HG02884 (cell line): ENCODE data around the gene TSPAN9.

Experiments
- ATAC-seq: cut with Tn5 transposase; IDR thresholded peaks from one replicate; pipeline ENCODE4 v1.9.1; 2021; ENCODE audit warnings: mild to moderate bottlenecking, moderate library complexity; ENCODE audit not compliant: unreplicated experiment

TSPAN9 gene

DNA sequence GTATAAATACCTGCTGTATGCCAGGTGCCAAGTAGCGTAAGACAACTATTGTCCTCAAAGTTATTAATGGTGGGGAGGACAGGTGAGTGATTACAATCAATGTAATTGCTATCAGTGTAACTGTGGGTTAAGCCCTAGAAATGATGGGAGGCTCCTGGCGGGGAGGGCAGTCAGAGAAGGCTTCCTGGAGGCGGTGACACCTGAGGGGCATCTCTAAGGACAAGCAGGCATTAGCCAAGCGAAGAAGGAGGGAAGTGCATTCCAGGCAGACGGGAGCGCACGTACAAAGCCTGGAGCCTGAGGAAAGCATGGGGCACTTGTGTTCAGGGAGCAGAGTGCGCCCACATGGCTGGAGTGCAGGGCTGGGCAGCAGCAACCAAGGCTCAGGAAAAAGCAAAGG, 230.9 kb downstream of the TSPAN9 start:
- no peak for ATAC-seq

DNA sequence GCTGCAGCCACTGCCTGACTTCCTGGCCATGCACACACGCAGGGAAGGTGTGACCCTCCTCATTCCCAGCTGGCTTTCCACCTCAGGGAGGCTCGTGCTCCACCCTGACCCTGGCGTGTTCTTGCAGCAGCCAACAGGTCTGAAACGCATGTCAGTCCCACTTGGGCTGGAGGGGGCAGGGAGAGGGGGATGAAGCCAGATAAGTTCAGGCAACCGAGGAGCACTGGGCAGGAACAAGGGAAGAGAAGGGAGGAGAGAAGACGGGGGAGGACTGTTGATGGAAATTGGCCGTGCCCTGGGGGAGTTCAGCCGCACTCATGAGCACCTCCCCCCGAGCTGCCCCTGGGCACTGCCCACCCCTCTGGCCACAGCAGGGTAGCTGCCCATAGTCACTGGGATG, 231.4 kb downstream of the TSPAN9 start:
- no peak for ATAC-seq

DNA sequence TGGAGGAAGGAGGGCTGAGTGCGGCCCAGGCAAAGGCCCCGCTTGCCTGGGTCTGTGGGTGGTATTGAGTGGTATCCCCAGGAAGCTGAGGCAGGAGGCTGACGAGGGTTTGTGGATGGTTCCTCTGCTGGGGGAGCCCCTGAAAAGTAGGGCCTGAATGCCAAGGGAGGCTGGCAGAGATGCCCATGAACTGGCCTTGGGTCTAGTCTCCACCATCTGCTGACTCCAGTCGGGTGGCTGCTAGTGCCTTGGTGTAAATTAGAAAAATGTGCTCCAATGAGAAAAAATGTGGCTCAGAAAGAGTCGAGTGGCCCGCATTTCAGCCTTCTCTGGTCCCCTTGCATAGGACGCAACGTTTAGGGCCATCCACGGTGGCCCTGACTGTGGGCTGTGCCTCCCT, 232.6 kb downstream of the TSPAN9 start:
- no peak for ATAC-seq

DNA sequence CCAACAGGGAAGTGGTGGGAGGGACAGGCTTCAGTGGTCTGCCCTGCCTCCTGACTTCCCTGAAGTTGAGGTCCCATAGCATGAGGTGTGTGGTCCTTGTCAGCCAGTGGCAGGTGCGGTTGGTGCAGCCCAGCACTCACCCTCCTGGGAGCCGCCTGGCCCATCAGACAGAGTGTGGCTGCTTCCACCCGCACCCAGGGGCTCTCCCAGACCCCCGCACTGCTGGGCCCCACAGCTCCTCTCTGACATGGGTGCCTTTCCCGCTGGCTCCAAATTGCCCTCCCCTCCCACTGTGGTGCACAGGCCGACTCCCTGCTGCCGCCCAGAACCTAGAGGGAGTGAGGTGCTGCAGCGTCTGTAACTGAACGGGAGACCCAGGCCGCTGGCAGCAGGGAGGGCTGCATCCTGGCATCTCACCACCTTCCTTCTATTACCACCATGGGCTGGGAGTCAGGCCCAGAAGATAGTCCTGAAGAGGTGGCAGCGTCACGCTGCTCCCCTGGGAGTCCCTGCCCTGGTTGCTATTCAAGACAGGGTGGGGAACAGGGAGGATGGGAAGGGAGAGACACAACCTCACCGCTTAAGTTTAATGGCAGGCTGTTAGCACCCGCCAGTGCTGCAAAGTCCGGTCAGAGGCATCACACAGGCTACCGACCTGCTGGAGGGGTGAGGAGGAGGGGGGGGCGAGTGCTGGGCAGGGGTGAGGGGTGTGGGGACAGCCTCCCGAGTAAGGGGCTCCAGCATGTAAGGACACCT, 233.3 kb downstream of the TSPAN9 start:
- no peak for ATAC-seq

DNA sequence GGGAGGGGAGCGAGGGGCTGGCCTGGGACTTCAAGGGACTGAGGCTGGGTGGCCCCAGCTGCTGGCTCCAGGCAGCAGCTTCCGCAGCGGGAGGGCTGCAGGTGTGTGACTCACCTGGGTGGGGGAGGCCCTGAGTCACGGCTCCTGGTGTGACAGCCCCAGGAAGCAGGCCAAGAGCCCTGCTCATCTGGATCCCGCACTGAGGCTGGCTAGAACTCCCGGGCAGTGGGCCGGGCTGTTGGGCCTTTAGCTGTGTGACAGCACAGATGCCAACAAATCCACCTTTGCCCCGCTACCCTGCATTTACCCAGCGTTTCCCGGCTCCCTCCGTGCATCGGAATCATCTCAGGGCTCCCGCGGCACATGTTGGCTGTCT, 233.8 kb downstream of the TSPAN9 start:
- no peak for ATAC-seq

DNA sequence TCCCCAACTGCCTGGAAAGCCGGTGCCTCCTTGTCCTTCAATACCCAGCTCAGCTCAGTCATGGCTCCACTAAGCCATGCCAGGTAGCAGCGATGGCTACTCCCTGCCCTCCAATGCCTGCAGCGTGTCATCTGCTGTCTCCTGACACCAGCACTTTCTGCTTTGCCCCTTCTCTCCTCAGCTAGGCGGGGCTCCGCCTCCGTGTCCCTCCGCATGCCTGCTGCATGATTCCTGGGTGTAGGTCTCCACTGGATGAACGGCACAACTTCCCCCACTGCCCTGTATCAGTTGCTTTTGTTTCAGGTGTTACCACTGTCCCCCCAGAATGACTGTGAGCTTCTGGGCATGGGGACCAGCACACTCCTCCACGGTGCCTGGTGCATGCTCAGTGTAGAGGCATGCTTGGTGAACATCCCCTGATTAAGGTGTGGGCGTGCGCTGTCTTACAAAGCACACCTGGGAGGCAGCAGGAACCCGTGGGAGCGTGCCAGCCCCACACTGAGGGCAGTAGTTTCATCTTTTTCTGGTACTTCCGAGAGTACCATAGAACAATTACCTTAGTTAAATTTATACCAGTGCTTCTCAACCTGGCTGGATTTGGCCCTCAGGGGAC, 234.4 kb downstream of the TSPAN9 start:
- no peak for ATAC-seq

DNA sequence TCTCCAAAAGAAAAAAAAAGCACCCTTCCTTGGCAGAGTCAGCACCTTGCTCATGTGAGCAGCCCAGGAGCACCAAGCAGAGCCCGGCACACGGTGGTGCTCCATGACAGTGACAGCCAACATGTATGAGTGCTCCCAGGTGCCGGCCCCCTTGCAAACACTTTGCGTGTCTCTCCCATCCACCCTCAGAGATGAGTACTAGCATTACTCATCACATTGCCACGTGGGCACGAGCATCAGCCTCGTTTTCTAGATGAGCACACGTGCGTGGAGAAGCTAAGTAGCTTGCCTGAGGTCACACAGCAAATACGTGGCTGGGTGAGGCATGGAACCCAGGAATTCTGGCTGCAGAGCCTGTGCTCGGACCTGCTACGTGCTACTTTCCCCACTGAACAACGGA, 235.9 kb downstream of the TSPAN9 start:
- no peak for ATAC-seq

DNA sequence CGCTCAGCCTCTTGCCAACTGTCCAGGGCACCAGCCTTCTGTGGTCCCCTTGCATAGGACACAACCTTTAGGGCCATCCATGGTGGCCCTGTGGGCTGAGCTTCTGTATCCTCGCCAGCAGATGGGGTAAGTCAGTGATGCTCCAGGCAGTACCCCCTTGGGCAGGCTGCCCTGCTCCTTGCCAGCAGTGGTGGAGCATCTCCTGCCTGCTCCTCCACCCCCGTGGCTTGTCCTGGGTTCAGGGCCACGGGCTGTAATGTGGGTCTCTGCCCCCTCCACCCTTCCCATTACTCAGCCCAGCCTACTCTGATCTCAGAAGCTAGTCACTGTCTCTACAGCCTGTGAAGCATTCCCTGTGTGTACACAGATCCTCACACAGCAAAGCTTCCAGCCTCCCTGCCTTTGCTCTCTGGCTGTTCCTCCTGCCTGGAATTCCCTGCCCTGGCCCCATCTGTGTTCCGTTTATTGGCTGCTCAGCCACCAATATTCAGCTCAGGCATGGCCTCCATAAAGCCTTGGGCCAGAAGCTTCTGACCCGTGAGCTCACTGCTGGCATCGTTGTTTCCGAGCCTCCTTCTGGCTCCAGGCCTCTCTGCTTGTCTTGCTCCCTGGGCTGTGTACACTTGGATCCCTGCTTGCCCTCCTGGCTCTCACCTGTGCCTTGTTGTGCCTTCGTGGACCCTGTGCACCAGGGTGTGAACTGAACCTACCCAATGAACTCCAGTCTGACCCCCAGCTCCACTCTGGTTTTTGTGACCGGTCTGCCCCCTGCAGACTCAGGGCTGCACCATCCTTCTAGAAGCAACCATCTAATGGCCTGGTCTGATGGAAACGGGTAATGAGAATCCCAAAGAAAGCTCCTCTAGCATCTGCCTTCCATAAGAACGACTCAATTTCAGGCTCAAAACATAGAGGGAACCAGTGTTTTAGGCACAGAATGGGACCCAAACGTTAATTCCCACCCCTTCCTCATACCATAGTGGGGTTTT, 236.8 kb downstream of the TSPAN9 start:
- no peak for ATAC-seq

DNA sequence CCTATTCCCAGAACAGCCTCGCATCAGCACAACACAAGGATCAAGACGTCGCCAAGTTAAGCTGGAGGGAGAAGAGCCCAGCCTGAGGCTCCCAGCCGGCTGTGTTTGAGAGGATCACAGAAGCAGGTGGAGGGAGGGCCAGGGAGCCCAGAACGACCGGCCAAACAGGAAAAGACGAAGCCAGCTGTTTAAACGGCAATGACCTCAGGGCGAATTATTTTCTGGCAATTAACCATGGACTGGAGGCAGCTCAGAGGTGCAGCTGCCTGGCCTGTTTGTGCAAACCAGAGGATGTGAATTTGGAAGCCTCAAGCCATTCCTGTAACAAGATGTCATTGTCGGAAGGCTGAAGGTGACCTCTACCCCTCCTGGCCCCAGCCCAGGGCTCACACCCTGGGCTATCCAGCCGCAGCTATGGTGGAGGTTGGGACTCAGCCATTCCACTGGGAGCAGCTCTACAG, 238.1 kb downstream of the TSPAN9 start:
- no peak for ATAC-seq

DNA sequence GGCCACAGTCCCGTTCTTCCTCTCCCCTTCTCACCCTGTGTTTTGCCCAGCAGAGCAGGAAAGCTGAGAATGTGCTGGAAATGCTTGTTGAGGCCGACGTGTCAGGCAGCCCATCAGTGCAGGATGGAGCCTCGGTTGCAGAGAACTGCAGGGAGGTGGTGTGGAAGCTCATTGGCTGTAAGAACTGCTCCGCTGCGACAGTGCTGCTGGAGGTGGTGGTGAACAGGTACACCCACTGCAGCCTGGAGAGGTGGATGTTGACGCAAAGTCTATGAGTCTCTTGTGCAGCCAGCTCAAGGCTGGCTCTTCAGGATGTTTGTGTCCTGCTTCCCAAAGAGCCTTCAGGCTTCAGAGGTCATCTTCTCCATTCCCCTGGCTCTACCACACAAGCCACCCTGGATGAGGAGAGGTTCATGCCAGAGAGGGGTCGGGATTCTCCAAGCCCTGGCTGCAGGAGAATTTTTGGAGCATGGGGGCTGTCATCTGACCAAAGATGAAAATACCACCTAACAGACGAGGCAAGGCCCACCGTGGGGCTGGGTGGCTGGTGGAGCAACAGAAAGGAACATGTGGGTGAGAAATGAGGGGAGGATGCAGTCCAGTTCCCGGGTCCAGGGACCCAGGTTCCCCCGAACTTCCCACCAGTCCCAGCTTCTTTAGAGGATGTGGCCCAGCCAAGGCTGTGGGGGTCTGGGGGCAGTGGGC, 239.7 kb downstream of the TSPAN9 start:
- ATAC-seq = no peak

DNA sequence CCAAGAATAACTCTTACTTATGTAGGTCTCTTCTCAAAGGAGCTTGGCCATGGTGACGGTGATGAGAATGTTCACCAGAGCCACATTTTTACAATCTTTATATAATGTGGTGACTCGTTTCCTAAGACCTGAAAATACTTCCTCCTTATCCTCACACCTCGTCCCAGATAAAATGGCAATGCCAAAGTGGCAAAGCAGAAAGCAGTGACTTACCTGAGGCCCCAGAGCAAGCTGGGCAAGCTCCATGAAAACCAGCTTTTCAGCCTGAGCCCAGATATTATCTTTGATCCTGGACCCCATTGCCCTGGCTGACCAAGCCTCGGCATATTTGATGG, 240.3 kb downstream of the TSPAN9 start:
- no peak for ATAC-seq

DNA sequence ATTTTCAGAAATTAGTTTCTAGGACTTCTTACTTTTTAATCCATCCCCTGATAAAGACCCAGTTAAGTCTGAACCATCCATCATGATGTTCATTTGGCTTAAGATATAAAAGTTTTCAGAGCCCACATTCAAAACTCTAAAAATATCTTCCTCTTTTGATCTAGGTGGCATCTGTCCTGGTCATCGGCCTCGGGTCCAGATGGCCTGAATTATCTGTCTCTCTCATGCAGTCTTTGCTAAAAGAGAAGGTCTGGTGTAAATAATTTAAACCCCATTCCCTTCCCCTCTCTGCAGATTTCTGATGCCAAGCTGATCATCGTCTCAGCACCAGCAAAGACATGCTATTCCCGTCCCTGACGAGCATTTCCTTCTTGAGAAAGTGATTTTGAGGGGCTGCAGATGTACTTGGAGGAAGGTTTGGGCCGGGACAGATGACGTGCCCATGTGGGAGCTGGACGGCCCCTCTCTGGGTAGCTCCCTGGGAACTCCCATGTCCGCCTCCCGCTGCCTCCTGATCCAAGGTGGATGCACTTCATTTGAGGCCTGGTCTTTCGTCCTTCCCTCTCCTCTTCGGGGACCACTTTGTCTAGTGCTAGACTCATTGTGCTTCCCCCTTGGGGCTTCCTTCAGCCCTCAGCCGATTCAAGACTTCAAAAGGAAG, 240.8 kb downstream of the TSPAN9 start:
- no peak for ATAC-seq

DNA sequence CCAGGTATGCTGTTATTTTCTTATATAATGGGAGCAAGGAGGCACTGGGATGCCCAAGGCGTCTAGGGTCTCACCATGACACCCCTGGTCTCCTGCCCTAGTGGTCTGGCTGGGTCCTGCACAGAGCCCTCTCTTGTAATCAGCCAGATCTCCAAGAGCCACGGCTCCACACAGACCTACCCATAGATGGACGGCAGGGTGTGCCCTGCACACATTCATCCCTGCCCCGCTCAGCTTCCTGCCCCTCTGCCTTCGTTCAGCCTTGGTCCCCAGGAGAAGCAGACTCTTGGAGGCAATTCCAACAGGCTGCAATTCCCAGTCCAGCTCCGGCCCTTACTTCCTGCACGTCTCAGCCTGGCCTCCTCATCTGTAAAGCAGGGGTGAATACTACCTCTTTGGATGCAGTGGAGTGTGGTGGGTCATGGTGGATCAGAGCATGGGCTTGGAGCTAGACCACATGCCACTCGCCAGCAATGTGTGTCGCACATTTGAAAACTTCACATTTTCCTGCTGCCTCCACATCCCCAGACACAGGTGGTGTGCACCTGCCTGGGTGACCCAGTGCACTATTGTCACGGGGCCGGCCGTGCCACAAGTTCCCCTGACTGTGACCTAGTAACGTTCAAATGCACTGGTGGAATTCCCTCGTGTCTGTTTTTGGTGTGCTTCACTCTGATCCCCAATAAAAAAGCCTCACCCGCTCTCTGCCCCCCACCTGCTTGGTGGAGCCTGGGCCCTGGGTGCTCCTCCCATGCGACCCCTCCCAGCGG, 242.7 kb downstream of the TSPAN9 start:
- ATAC-seq = no peak

DNA sequence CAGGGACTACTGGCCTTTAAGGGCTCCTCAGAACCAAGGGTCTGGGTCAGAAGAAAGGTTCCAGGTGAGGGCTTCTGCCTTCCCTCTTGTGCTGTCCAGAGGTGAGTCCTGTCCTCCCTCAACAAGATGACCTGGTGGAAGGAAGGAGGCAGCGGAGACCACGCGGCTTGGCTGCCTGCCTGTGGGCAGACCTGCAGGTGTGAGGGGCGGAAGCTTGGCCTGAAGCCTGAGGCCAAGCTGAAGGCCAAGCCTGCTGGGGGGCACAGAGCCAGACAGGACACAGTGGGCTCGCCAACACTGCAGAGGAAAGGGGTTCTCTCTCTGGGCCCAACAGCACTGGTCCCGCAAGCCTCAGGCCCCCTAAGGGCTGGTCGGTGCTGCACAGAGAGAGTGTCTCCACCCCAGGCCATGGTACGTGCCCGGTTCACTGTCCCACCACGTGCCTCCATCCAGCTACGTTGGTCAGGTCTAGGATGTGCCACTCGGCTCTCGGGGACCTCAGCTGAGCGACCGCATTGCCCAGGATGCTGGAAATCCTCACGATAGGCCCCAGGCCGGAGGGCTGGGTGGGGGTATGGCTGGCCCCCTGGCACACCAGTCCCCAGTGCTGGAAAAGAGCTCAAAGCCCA, 243.8 kb downstream of the TSPAN9 start:
- no peak for ATAC-seq

DNA sequence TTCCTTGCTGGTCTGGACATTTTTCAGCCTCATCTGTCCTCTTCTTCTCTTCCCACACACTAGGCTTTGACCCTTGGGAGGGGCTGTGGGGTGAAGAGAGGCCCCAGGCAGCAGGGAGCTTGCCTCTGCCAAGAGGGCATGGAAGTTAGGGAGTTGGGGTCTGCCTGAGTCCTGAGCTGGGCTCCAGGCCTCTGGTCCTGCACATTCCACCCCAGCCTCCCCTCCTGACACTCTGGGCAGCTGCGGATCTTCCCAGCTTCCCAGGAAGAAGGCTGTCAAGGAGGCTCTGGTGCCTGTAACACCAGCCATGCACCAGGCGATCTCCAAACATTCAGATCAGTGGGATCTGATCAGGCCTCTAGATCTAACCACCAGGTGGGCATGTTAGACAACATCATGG, 244.7 kb downstream of the TSPAN9 start:
- no peak for ATAC-seq

DNA sequence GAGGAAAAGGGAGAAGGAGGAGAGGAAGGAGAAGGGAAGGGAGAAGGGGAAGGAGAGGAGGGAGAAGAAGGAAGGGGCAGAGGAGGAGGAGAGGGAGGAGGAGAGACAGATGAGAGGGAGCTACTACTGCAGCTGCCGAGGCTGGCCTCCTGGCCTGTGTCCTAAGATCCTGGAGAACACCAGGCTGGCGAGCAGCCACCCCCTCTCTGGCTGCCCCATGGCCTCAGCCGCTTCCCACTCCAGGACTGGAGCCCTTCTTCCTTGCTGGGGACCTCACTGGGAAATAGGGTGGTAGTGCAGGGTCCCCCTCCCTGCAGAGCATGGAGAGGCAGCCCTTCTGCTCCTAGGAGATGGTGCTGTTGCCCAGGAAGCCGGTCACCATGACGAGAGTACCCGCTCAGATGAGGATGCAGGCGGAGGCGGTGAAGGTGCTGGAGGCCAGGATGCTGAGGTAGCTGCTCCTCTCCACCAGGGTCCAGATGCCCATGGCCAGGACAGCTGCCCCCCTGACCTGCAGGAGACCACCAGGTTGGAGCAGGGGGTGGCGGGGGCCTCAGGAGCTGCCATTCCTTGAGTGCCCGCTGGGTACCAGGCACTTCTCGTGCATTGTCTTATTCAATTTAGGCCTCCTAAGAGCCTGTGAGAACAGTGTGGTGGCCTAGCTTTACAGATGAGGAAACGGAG, 246.0 kb downstream of the TSPAN9 start:
- ATAC-seq = no peak

DNA sequence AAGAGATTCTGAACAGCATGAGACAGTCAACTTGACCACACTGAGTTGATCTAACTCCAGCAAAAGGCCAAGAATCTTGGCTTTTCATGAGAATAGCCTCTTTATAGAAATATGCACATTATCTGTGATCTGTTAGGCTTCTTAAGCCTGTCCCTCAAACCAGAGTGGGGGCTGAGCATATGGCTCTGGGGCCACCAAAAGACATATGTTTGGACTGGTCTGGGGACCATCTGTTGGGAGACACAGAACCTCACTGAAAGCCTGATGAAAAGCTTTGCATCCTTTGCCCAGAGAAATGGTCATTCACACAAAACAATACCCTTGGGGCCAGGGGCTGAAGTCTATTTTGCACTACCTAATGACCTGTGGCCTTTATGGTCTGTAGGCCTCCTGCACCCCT, 248.6 kb downstream of the TSPAN9 start:
- no peak for ATAC-seq

DNA sequence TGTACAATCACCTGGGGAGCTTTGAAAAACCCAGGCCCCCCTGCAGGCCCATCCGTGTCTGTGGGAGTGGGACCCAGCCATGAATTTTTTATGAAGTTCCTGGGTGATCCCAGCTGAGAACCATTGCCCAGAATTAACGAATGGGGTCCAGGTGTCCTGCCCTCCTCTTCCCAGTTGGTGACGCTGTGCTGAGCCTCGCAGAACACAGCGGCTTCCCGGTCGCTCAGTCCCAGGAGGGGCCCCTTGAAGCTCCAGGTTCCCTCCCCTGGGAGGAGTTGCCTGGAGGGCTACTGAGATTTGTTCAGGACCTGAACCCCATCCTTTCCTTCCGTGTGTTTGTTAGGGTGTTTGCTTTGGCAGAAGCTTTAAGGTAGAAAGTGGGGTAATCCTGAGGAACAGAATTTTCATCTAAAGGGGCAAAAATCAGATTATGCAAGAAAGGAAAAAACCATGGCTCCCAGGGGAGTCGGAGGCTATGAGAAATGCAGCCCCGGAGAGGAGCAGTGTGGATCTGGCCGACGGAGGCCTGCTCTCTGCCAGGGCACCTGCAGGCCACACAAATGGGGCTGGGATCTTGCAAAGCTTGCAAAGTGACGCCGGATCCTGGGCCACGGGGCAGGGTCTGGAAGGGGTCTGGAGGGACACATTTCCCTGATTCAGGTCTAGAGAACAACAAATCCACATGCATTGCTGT, 249.1 kb downstream of the TSPAN9 start:
- ATAC-seq = no peak
